VCaP (cell line): ENCODE data around the gene SLCO3A1.

ENCODE experiments used
- H3K27ac ChIP-seq: fragments of 450-650 bp; 2 replicates; pipeline ENCODE4 v1.5.1; 2017
- TF ChIP-seq, protein P1 (sequence below): fragments of 450-650 bp; conservative IDR thresholded peaks from 2 replicates; pipeline ENCODE4 v1.5.1; 2017; ENCODE audit warnings: mild to moderate bottlenecking, moderate library complexity

Gene SLCO3A1

DNA sequence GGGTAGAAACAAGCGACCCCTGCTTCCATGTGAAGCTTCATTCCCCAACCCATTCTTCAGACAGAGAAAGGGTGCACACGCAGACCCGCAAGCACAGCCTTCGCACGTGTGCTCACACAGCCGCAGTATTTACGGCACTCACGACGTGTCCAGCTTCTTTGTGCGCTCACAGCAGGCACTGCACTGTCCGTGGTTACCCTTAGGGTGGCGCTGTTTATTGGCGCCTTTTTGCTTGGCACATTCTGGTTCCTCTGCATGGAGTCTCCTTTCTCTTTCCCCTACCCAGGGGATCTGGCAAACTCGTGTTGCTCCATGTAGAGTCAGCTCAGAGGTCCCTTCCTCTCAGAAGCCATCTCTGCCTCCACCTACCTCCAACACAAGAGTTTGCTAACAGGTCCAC, 115.1 kb downstream of the SLCO3A1 start:
- TF ChIP-seq, protein P1, sequence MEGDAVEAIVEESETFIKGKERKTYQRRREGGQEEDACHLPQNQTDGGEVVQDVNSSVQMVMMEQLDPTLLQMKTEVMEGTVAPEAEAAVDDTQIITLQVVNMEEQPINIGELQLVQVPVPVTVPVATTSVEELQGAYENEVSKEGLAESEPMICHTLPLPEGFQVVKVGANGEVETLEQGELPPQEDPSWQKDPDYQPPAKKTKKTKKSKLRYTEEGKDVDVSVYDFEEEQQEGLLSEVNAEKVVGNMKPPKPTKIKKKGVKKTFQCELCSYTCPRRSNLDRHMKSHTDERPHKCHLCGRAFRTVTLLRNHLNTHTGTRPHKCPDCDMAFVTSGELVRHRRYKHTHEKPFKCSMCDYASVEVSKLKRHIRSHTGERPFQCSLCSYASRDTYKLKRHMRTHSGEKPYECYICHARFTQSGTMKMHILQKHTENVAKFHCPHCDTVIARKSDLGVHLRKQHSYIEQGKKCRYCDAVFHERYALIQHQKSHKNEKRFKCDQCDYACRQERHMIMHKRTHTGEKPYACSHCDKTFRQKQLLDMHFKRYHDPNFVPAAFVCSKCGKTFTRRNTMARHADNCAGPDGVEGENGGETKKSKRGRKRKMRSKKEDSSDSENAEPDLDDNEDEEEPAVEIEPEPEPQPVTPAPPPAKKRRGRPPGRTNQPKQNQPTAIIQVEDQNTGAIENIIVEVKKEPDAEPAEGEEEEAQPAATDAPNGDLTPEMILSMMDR, result no peak
- no peak overlapping the region for H3K27ac ChIP-seq

DNA sequence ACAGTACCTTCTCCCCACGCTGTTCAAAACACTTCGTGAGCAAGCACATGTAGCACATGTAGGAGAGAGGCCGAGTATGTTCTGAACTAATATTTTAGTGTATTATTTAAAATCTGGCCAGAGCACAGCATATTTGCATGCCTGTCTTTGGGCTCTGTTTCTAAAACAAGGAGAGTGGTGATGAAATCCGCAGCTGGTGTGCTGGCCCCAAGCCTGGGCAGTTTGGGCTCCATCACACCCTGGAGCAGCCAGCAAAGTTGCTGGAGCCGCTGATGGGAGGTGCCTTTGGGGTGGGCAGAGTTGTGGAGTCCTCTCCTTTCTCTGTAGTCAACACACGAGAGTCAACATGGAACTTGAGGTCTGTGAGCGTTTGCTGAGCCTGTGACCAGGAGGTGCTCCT, 116.6 kb downstream of the SLCO3A1 start:
- H3K27ac ChIP-seq, result no peak overlapping the region

DNA sequence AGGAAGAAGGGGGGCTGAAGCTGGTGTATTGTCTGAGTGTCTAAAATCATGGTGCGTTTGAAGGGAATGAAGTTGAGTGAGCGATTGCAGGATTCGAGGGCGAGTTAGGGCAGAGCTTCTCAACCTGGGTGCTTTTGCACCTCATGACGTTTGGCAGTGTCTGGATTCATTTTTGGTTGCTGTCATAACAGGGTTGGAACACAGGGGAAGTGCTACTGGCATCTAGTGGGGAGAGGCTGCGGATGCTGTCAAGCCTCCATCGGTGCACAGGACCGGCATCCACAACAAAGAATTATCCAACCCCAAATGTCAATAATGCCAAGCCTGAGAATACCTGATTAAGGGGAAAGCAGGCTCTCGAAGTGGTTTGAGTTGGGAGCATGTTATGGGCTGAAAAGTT, 120.0 kb downstream of the SLCO3A1 start:
- H3K27ac ChIP-seq, result no peak overlapping the region
- TF ChIP-seq, protein P1, result peak; percentile 46; the same call in 1 of the 2 replicates

More for the DNA sequence above, 116.6 kb downstream of the SLCO3A1 start:
- TF ChIP-seq, protein P1, result no peak

DNA sequence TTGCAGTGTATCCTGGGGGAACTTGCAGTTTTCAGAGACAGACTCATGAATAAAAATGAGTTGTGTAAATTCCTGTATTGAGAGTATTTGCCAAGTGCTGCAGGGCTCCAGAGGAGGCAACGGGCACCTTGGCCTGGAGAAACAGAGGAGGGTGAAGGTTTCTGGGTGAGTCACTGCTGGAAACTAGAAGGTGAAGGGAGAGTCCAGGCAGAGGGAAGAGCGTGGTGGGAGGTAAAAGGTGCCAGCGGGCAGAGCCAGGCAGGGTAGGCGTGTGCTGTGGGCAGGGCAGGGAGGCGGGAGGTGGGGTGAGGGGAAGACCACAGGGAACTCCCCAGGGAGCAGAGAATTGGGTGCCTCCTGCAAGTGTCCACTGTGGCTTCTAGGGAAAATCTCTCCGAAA, 120.8 kb downstream of the SLCO3A1 start:
- TF ChIP-seq, protein P1, result no peak
- no peak overlapping the region for H3K27ac ChIP-seq

DNA sequence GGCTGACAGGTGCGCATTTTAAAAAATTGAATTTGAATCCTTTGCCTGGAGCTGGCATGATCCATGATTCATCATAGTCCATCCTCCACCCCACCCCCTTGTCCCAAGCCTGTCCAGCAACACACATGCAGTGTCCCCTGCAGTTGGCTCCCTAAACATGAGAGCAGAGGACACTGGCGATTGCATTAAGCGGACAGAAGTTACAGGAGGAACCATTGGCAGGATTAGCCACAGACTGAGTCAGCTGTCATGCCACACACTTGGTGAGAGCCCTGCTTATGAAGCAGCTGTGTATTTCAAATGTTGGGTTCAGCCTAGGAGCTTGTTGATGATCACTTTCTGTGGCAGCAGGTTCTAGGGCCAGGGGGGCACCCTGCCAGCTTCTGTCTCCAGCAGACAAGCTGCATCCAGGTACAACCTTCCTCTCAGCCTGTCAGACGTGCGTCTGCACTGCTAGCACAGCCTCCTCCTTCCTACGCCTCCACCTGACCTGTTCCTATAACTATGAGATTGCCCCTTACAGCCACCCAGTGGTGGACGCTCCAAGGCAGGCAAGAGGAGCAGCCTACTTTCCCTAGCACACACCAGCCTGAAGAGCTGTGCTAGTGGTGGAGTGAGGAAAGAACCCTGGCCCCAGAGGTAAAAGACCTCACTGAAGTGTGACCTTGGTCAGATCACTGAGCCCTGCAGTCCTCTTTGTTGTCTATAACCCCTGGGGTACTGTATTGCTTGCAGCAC, 121.9 kb downstream of the SLCO3A1 start:
- TF ChIP-seq, protein P1, result peak; percentile 18; the same call in 1 of the 2 replicates
- H3K27ac ChIP-seq, result no peak overlapping the region

DNA sequence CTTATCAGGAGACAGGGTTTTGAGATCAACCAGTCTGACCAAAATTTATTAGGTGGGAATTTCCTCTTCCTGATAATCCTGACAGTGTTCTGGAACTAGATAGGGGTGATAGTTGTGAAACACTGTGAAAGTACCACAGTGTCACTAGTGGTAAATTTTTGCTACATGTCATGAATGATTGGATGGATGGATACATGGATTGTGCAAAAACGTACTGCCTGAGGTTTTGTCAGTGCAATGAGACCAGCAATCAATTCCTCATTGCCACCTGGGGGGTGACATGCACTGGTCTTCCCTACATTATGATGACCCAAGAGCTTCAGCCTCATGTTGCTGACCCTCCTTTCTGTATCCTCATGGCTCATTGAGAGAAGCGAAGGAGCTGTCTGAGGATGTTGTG, 123.5 kb downstream of the SLCO3A1 start:
- TF ChIP-seq, protein P1, result no peak

DNA sequence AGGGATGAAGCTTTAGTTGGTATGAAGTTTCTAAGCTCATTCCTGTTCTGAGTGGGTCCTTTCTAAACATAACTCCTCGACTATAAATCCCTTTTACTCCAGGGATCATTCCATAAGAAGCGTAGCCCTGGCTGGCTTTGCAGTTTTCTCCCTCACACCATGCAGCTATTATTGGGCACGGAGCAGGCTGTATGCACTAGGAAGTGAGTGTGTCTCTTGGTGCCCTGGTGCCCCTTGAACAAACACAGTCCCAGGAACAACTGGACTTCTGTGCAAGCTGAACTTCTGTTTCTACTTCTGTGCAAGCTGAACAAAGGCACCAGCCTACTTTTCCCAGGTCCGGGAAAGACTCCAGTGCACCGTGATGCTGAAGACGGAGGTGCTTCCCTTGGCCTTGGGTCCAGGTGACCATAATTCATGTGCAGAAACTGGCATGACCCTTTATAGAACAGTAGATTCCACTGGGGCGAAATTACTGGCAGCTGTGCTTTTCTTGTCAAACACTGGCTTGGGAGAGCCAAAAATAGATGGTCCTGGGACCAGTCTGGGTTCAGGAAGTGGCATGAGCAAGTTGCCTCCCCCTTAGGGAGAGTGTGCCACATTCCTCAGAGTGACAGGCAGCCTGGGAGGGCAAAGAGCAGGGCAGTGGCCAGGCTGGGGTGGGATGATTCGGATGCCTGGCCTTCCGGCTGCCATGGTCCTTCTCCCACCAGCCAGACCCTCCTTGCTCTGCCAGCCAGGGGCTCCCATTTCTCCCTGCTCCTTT, 127.2 kb downstream of the SLCO3A1 start:
- no peak overlapping the region for H3K27ac ChIP-seq
- TF ChIP-seq, protein P1, result no peak

More for the DNA sequence above, 123.5 kb downstream of the SLCO3A1 start:
- H3K27ac ChIP-seq, result no peak overlapping the region
